Right lobe of liver (tissue), 4 donors: ENCODE data around the gene S1PR3.

Experiments
- POLR2A ChIP-seq: fragments of 450-650 bp; IDR thresholded peaks from one replicate; pipeline ENCODE4 v1.6.1; 2017; ENCODE audit warnings: antibody characterized with exemption, mild to moderate bottlenecking
- TF ChIP-seq, protein P1 (sequence below), 4 donors: fragments of 200-600 bp in 3 of 4; fragments of 450-650 bp in 1 of 4; IDR thresholded peaks; one replicate each; pipeline versions ENCODE4 v1.5.1 to v1.8.0; 2016 to 2022; ENCODE audit warnings: antibody characterized with exemption in 4 of 4, mild to moderate bottlenecking in 2 of 4
- donor health status: DM: no; HTN: no; CAD: no.
- donor health status: DM: no; HTN: no; CAD: no.
- donor health status: DM: no; HTN: yes; CAD: no.

- TF ChIP-seq, protein P1, sequence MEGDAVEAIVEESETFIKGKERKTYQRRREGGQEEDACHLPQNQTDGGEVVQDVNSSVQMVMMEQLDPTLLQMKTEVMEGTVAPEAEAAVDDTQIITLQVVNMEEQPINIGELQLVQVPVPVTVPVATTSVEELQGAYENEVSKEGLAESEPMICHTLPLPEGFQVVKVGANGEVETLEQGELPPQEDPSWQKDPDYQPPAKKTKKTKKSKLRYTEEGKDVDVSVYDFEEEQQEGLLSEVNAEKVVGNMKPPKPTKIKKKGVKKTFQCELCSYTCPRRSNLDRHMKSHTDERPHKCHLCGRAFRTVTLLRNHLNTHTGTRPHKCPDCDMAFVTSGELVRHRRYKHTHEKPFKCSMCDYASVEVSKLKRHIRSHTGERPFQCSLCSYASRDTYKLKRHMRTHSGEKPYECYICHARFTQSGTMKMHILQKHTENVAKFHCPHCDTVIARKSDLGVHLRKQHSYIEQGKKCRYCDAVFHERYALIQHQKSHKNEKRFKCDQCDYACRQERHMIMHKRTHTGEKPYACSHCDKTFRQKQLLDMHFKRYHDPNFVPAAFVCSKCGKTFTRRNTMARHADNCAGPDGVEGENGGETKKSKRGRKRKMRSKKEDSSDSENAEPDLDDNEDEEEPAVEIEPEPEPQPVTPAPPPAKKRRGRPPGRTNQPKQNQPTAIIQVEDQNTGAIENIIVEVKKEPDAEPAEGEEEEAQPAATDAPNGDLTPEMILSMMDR (IDR thresholded peaks at IDR 0.05) = no peak
- TF ChIP-seq POLR2A = no peak
These were observed 55.6 kb downstream of the S1PR3 start for GRCh38 chr9:89046832-89047231.
